Forelimb muscle (tissue), 1 donor: ENCODE results near the gene MFSD1. TPM values are rescaled to one million over a fixed set of nuclear protein-coding genes. Genes with fewer than 3 reads are reported as not detected.

Source experiments
- DNase-seq: peaks from one replicate; pipeline ENCODE4 v3.0.0-alpha.2; 2013; ENCODE audit warnings: low read depth
- polyA plus RNA-seq: library from polyadenylated mRNA; unstranded; fragments of 120-200 nt; gene quantifications from one replicate; pipeline ENCODE4 v1.2.1, GENCODE V29; 2013; ENCODE audit not compliant: insufficient read length

MFSD1 gene
- polyA plus RNA-seq, 1 donor = 25.1 TPM

GRCh38 chr3:158810823-158811724, 9.2 kb downstream of the MFSD1 start:
- no peak for DNase-seq

- no peak for DNase-seq
Measured at GRCh38 chr3:158819282-158819681, 17.4 kb downstream of the MFSD1 start.

GRCh38 chr3:158820521-158820920, 18.7 kb downstream of the MFSD1 start:
- DNase-seq = no peak

GRCh38 chr3:158821847-158822246, 20.0 kb downstream of the MFSD1 start:
- DNase-seq = no peak

GRCh38 chr3:158823426-158823825, 21.6 kb downstream of the MFSD1 start:
- DNase-seq = no peak

- no peak for DNase-seq
Measured at GRCh38 chr3:158827773-158828172, 25.9 kb downstream of the MFSD1 start.

- no peak for DNase-seq
Measured at GRCh38 chr3:158830391-158830790, 28.5 kb downstream of the MFSD1 start.

GRCh38 chr3:158831861-158832260, 30.0 kb downstream of the MFSD1 start:
- DNase-seq = no peak

GRCh38 chr3:158835631-158836030, 33.8 kb downstream of the MFSD1 start:
- no peak for DNase-seq

GRCh38 chr3:158836312-158836711, 34.5 kb downstream of the MFSD1 start:
- DNase-seq = no peak

- no peak for DNase-seq
Measured at GRCh38 chr3:158837240-158837639, 35.4 kb downstream of the MFSD1 start.

- no peak for DNase-seq
Measured at GRCh38 chr3:158839966-158840365, 38.1 kb downstream of the MFSD1 start.

- DNase-seq = no peak
Measured at GRCh38 chr3:158841387-158841786, 39.5 kb downstream of the MFSD1 start.

- no peak for DNase-seq
Measured at GRCh38 chr3:158842976-158843375, 41.1 kb downstream of the MFSD1 start.

- no peak for DNase-seq
Measured at GRCh38 chr3:158845765-158846350, 44.0 kb downstream of the MFSD1 start.

GRCh38 chr3:158846803-158847451, 45.1 kb downstream of the MFSD1 start:
- no peak for DNase-seq

- no peak for DNase-seq
Measured at GRCh38 chr3:158847452-158847821, 45.6 kb downstream of the MFSD1 start.

- no peak for DNase-seq
Measured at GRCh38 chr3:158847885-158848284, 46.0 kb downstream of the MFSD1 start.

GRCh38 chr3:158849757-158850156, 47.9 kb downstream of the MFSD1 start:
- no peak for DNase-seq

- DNase-seq = no peak
Measured at GRCh38 chr3:158859362-158859761, 57.5 kb downstream of the MFSD1 start.

- DNase-seq = no peak
Measured at GRCh38 chr3:158863247-158863646, 61.4 kb downstream of the MFSD1 start.

GRCh38 chr3:158864492-158864891, 62.6 kb downstream of the MFSD1 start:
- no peak for DNase-seq

GRCh38 chr3:158875700-158876099, 73.8 kb downstream of the MFSD1 start:
- no peak for DNase-seq
